GM06990 (cell line): ENCODE measurements around the gene UBE2F.

Source experiments
- DNase-seq: peaks from one replicate; pipeline ENCODE4 v3.0.0-alpha.2; 2011; ENCODE audit not compliant: insufficient read length; ENCODE audit errors: extremely low read depth
- H3K27me3 ChIP-seq: replicated peaks from 2 replicates; pipeline ENCODE4 v1.6.0; 2011; ENCODE audit warnings: low read length; ENCODE audit not compliant: control insufficient read depth, insufficient read depth
- H3K36me3 ChIP-seq: 2 replicates; pipeline ENCODE4 v1.5.1; 2011; ENCODE audit warnings: low read length; ENCODE audit not compliant: control insufficient read depth, insufficient read depth
- H3K4me3 ChIP-seq: replicated peaks from 2 replicates; pipeline ENCODE4 v1.5.1; 2011; ENCODE audit warnings: low read depth, mild to moderate bottlenecking, control low read depth, low read length
- CTCF ChIP-seq: IDR thresholded peaks from 2 replicates; pipeline ENCODE4 v1.5.1; 2011; ENCODE audit warnings: low read length, control low read depth, mild to moderate bottlenecking, inconsistent platforms; ENCODE audit not compliant: insufficient read depth, poor library complexity, severe bottlenecking

Gene UBE2F

GRCh38 chr2:238039151-238039550 lies 72.3 kb downstream of the UBE2F start:
- peaks cover 15% of the 10 kb centered on the region for H3K36me3 ChIP-seq

GRCh38 chr2:238039985-238040384 lies 73.2 kb downstream of the UBE2F start:
- no peak for DNase-seq

More at GRCh38 chr2:238039151-238039550, 72.3 kb downstream of the UBE2F start:
- no peak overlapping the region for H3K4me3 ChIP-seq
- TF ChIP-seq CTCF: no peak
- no peak for DNase-seq
- no peaks in the 10 kb centered on the region for H3K27me3 ChIP-seq

GRCh38 chr2:238040918-238041317 lies 74.1 kb downstream of the UBE2F start:
- no peak for TF ChIP-seq CTCF
- no peak overlapping the region for H3K4me3 ChIP-seq
- no peaks in the 10 kb centered on the region for H3K27me3 ChIP-seq
- H3K36me3 ChIP-seq: peaks cover 14% of the 10 kb centered on the region
- no peak for DNase-seq

More at GRCh38 chr2:238039985-238040384, 73.2 kb downstream of the UBE2F start:
- peaks cover 15% of the 10 kb centered on the region for H3K36me3 ChIP-seq
- H3K27me3 ChIP-seq: no peaks in the 10 kb centered on the region
- H3K4me3 ChIP-seq: no peak overlapping the region
- no peak for TF ChIP-seq CTCF

- no peak for DNase-seq
- TF ChIP-seq CTCF: no peak
- no peaks in the 10 kb centered on the region for H3K27me3 ChIP-seq
- no peak overlapping the region for H3K4me3 ChIP-seq
- H3K36me3 ChIP-seq: peaks cover 16% of the 10 kb centered on the region
Observed at GRCh38 chr2:238042090-238042489, 75.3 kb downstream of the UBE2F start.

- H3K27me3 ChIP-seq: no peaks in the 10 kb centered on the region
- H3K36me3 ChIP-seq: peaks cover 11% of the 10 kb centered on the region
- no peak overlapping the region for H3K4me3 ChIP-seq
- no peak for DNase-seq
- TF ChIP-seq CTCF: no peak
Observed at GRCh38 chr2:238042849-238043584, 76.2 kb downstream of the UBE2F start.
